DOHH2 (cell line): ENCODE measurements around the gene PDE4B.

ENCODE experiments used
- H3F3A ChIP-seq: fragments of 200-600 bp; sonication (generic), shearing (Covaris generic); 2 replicates; pipeline ENCODE4 v1.6.0; 2016; ENCODE audit warnings: antibody characterized with exemption, mild to moderate bottlenecking; ENCODE audit not compliant: control insufficient read depth, insufficient read depth
- H3K27ac ChIP-seq: fragments of 200-600 bp; sonication (generic); 2 replicates; pipeline ENCODE4 v1.5.1; 2014; ENCODE audit warnings: low read depth, mild to moderate bottlenecking, low read length, moderate library complexity
- H3K27me3 ChIP-seq: fragments of 200-600 bp; sonication (generic); 2 replicates; pipeline ENCODE4 v1.6.1; 2014; ENCODE audit warnings: mild to moderate bottlenecking, low read length, mixed read lengths; ENCODE audit not compliant: control insufficient read depth
- H3K36me3 ChIP-seq: fragments of 200-600 bp; sonication (generic); 2 replicates; pipeline ENCODE4 v1.6.1; 2014; ENCODE audit warnings: mild to moderate bottlenecking, low read length, moderate library complexity, mixed read lengths; ENCODE audit not compliant: control insufficient read depth
- H3K4me1 ChIP-seq: fragments of 200-600 bp; sonication (generic); 2 replicates; pipeline ENCODE4 v1.6.1; 2014; ENCODE audit warnings: mild to moderate bottlenecking, low read length, mixed read lengths; ENCODE audit not compliant: control insufficient read depth
- H3K4me2 ChIP-seq: fragments of 200-600 bp; sonication (generic); 2 replicates; pipeline ENCODE4 v1.6.0; 2014; ENCODE audit warnings: mild to moderate bottlenecking, low read length, moderate library complexity
- H3K4me3 ChIP-seq: fragments of 200-600 bp; sonication (generic); 2 replicates; pipeline ENCODE4 v1.5.1; 2014; ENCODE audit warnings: mild to moderate bottlenecking, low read length, mixed read lengths
- H3K79me2 ChIP-seq: fragments of 200-600 bp; sonication (generic); 2 replicates; pipeline ENCODE4 v1.6.1; 2014; ENCODE audit warnings: mild to moderate bottlenecking, low read length, mixed read lengths; ENCODE audit not compliant: control insufficient read depth
- H3K9me2 ChIP-seq: fragments of 200-600 bp; sonication (generic); replicated peaks from 2 replicates; pipeline ENCODE4 v1.6.1; 2014; ENCODE audit warnings: mild to moderate bottlenecking, low read length, mixed read lengths; ENCODE audit not compliant: control insufficient read depth
- H3K9me3 ChIP-seq: fragments of 200-600 bp; sonication (generic); 2 replicates; pipeline ENCODE4 v1.6.1; 2014; ENCODE audit warnings: antibody characterized with exemption, low read length, mixed read lengths; ENCODE audit not compliant: control insufficient read depth, insufficient read depth
- H4K20me1 ChIP-seq: fragments of 200-600 bp; sonication (generic); 2 replicates; pipeline ENCODE4 v1.6.0; 2014; ENCODE audit warnings: low read depth, mild to moderate bottlenecking, antibody characterized with exemption, low read length, moderate library complexity; ENCODE audit not compliant: control insufficient read depth, insufficient read depth
- EZH2phosphoT487 ChIP-seq: fragments of 200-600 bp; sonication (generic); IDR thresholded peaks from 2 replicates; pipeline ENCODE4 v1.6.1; 2017; ENCODE audit warnings: borderline replicate concordance, mild to moderate bottlenecking, antibody characterized with exemption, low read length, moderate library complexity, mixed read lengths
- TF ChIP-seq, protein P1 (sequence below): fragments of 200-600 bp; sonication (generic); IDR thresholded peaks from one replicate; pipeline ENCODE4 v1.5.1; 2014; ENCODE audit warnings: antibody characterized with exemption, mild to moderate bottlenecking, low read depth, low read length; ENCODE audit not compliant: poor library complexity, severe bottlenecking

PDE4B gene

GRCh38 chr1:66078412-66078811 is 285.7 kb downstream of the PDE4B start:
- Histone ChIP-seq H3K27ac (no peak overlapping the region), H4K20me1 (no peaks in the 10 kb centered on the region), H3K27me3 (no peaks in the 10 kb centered on the region), H3F3A (no peaks in the 10 kb centered on the region), H3K9me3 (no peaks in the 10 kb centered on the region), H3K4me1 (no peaks in the 10 kb centered on the region), H3K9me2 (no peaks in the 10 kb centered on the region), H3K79me2 (no peaks in the 10 kb centered on the region), H3K4me3 (no peak overlapping the region), H3K4me2 (no peak overlapping the region), H3K36me3 (no peaks in the 10 kb centered on the region)
- TF ChIP-seq EZH2phosphoT487, result no peak
- TF ChIP-seq, protein P1, sequence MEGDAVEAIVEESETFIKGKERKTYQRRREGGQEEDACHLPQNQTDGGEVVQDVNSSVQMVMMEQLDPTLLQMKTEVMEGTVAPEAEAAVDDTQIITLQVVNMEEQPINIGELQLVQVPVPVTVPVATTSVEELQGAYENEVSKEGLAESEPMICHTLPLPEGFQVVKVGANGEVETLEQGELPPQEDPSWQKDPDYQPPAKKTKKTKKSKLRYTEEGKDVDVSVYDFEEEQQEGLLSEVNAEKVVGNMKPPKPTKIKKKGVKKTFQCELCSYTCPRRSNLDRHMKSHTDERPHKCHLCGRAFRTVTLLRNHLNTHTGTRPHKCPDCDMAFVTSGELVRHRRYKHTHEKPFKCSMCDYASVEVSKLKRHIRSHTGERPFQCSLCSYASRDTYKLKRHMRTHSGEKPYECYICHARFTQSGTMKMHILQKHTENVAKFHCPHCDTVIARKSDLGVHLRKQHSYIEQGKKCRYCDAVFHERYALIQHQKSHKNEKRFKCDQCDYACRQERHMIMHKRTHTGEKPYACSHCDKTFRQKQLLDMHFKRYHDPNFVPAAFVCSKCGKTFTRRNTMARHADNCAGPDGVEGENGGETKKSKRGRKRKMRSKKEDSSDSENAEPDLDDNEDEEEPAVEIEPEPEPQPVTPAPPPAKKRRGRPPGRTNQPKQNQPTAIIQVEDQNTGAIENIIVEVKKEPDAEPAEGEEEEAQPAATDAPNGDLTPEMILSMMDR, result no peak

GRCh38 chr1:66083003-66083402 is 290.3 kb downstream of the PDE4B start:
- H3K9me3 ChIP-seq, result no peaks in the 10 kb centered on the region
- H3K4me2 ChIP-seq, result no peak overlapping the region
- no peaks in the 10 kb centered on the region for H3F3A ChIP-seq
- TF ChIP-seq, protein P1, result no peak
- no peak for TF ChIP-seq EZH2phosphoT487
- no peak overlapping the region for H3K27ac ChIP-seq
- no peak overlapping the region for H3K4me3 ChIP-seq
- no peaks in the 10 kb centered on the region for H3K27me3 ChIP-seq
- H4K20me1 ChIP-seq, result no peaks in the 10 kb centered on the region
- H3K79me2 ChIP-seq, result no peaks in the 10 kb centered on the region
- no peaks in the 10 kb centered on the region for H3K9me2 ChIP-seq
- H3K4me1 ChIP-seq, result no peaks in the 10 kb centered on the region
- no peaks in the 10 kb centered on the region for H3K36me3 ChIP-seq

DNA sequence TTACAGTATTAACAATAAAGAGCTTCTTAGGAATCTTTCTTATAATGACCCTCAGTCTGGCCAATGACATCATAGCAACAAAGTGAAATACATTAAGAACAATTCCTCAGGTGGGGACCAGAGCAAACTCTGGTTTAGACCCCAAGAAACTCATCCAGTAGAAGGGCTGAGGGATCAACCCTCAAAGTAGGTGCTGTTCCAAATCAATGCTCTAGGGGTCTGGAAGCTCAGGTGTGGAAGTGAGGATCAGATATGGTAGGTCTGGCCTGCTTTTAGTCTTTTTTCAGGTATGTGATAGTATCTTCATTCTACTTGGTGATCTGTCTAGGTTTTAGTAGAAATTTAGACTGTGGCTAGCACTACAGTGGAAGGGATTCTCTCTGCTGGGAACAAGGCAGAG is 291.7 kb downstream of the PDE4B start:
- H4K20me1 ChIP-seq, result no peaks in the 10 kb centered on the region
- no peaks in the 10 kb centered on the region for H3K9me3 ChIP-seq
- TF ChIP-seq, protein P1, result peak; percentile 12
- no peak for TF ChIP-seq EZH2phosphoT487
- H3K9me2 ChIP-seq, result no peaks in the 10 kb centered on the region
- H3K4me3 ChIP-seq, result no peak overlapping the region
- H3F3A ChIP-seq, result no peaks in the 10 kb centered on the region
- H3K36me3 ChIP-seq, result no peaks in the 10 kb centered on the region
- no peak overlapping the region for H3K4me2 ChIP-seq
- no peaks in the 10 kb centered on the region for H3K4me1 ChIP-seq
- H3K79me2 ChIP-seq, result no peaks in the 10 kb centered on the region
- no peaks in the 10 kb centered on the region for H3K27me3 ChIP-seq
- H3K27ac ChIP-seq, result no peak overlapping the region

DNA sequence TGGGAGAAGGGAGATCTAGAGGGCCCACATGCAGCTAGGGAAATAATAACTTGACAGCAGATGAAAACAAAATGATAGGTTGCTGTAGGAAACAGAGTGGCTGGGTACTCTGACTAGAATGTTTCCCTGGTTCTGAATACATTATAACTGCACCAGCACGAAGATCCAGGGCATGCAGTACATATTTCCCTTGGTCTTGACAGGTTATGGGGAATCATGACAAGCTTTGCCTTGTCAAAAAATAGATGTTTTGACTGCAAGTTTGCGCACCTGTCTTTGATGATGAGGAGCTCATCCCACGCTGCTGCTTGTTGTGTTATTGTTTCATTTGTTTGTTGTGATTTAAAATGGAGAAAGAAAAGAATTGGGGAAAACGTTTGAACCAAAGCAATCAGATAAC is 292.9 kb downstream of the PDE4B start:
- Histone ChIP-seq H3K9me2 (no peaks in the 10 kb centered on the region), H3K27ac (no peak overlapping the region), H3K4me2 (no peak overlapping the region), H4K20me1 (no peaks in the 10 kb centered on the region), H3K36me3 (no peaks in the 10 kb centered on the region), H3K9me3 (no peaks in the 10 kb centered on the region), H3K4me3 (no peak overlapping the region), H3K79me2 (no peaks in the 10 kb centered on the region), H3F3A (no peaks in the 10 kb centered on the region), H3K27me3 (no peaks in the 10 kb centered on the region), H3K4me1 (no peaks in the 10 kb centered on the region)
- TF ChIP-seq, protein P1, result no peak
- no peak for TF ChIP-seq EZH2phosphoT487
